NCI-H226 (cell line): Measurements from ENCODE around the gene GLIPR1.
"Not testable (repeated sequence)": the region's sequence is repeated elsewhere in the genome, so short reads cannot be mapped to it uniquely, and the experiment has no call there.

ENCODE experiments used
- DNase-seq: peaks from one replicate; pipeline ENCODE4 v3.0.0-alpha.2; 2015

The GLIPR1 gene

DNA sequence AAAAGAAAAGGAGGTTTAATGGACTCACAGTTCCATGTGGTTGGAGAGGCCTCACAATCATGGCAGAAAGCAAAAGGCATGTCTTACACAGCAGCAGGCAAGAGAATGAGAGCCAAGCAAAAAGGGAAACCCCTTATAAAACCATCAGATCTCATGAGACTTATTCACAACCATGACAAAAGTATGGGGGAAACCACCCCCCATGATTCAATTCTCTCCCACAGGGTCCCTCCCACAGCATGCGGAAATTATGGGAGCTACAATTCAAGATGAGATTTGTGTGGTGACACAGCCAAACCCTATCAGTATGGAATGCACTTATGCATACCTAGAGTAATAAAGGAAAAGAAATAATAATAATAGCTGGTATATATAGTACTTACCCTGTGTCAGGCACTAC is 4.5 kb upstream of the GLIPR1 start:
- peak; percentile 29 for DNase-seq

DNA sequence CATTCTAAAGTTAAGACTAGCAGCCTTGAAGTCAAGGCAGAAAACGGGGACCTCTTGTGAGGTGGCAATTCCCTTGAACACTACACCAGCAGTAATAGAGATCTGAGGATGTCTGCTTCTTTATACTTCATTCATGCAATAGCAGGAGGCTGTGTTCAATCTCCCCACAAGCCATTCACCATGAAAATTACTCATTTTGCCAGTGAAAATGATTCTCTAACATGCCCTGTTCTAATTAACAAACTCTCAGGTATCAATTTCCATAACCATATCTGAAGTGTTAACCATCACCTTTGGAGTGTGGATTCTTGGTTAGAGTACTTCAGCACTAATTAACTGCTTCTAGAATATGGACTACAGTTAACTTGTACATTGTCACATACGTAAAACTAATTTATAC is 3.4 kb upstream of the GLIPR1 start:
- DNase-seq: no peak

DNA sequence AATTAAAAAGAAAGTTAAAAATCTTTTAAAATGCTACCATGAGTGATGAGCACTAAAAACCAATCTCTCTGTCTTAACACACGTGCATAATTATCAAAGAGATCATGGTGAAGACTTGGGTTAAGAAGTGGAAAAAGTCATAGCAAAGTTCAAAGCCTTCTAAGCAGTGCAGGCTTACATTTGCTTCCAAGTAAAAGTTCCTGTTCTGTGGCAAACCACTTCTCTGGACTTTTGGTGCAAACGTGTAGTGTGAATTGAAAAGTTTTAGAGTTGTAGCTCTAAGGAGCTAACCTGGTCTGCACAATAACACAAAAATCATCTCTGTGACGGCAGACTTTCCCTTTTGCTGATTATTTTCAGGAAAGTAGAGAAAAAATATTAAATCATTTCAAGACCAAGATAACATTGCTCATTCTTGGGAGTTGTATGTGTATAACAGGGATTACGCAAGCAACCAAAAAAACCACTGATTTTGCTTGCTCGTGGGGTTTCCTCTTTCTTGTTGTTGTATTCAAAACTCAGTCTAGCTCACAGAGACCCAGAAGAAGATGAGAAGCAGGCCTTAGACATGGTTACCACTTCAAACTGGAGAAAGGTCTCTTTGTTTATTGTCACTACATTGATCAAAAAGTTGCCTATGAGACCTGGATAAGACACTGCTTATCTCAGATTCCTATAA is 2.3 kb upstream of the GLIPR1 start:
- DNase-seq: peak; percentile 76

DNA sequence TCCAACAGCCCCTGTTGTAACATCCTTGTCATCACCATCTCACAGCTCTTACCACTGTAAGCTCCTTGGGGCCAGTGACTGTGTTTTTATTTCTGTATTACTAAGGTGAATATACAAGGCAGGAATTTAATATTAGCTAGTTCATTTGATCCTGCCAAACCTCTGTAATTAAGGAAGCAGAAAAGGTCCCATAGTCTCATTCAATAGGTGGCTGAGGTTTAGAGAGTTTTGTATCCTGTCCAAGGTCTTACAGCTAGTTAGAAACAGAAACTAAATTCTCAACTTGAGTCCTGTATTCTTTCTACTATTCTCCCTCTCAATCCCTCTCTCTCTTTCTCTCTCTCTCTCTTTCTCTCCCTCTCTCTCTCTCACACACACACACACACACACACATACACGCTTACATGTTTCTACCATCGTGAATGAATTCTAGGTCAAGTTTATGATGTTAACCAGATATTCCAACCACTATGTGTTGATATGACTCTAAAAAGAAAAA is 543 bp upstream of the GLIPR1 start:
- DNase-seq: no peak

DNA sequence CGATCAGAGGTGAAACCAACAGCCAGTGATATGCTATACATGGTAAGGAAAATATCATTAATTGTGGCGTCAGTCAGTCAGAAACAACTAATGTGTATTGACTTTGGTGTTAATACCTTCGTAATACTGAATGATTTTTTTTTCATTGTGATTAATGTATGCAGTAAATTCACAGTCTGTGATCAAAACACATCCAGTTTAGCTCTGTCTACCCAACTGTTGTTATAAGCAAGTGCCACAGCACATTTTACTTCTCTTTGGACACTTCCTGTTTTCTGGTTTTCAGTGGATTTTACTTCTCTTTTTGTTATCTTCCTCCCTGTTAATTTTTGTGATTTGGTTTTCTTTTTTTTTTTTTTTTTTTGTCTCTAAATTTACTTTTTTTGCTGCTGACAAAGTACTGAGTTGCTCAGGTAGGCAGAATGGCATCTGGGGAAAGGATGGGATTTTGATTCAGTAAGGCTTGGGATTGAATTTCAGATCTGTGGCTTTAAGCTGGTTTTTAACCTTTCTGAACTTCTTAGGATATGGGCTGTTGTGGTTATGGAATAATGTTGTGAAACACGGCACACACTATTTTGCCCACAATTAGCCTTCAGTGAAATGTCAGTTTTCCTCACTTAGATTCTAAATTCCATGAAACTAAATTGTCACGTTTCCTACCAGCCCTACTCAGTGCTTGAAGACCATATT is 604 bp downstream of the GLIPR1 start:
- DNase-seq: no peak

DNA sequence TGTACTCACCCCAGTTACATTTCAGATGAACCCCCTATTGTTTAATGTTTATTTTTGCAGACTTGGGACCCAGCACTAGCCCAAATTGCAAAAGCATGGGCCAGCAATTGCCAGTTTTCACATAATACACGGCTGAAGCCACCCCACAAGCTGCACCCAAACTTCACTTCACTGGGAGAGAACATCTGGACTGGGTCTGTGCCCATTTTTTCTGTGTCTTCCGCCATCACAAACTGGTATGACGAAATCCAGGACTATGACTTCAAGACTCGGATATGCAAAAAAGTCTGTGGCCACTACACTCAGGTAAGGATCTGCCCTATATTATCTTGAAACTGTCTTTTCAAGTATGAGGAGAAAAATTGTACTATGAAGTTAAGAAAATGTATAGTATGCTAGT is 1.2 kb downstream of the GLIPR1 start:
- DNase-seq: no peak

DNA sequence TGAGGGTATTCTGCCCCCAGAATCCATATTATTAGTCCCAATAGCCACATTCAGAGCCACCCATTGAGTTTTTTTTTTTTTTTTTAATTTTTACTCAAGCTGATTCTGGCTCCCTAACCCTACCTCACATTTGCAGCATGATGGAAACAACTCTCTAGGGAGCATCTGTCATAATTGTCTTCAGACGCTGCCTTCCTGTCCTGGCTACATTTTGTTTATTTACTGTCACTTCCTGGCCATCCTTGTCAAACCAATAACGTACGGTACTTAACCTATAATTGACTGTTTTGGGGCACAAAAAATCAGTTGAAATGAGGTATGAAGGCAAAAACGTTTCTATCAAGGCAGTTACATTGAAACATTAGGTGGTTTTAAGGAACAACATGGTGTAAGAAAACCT is 2.1 kb downstream of the GLIPR1 start:
- DNase-seq: no peak

DNA sequence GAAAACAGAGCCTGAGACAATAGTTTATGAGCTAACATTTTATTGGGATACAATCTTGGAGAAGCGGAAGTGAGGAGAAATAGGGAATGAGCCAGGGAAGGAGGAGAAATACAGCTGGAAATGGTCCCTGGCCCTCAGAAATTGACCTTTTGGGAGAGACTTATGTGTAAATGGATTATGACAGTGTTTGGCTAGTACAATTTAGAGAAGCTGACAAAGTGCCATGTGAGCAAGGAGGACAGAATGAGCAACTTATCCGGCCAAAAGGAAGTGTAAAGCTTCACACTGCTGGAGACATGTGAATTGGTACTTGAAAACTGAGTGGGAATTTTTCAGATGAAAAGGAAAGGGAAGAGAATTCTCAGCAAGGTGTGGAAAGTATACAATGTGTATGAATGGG is 2.9 kb downstream of the GLIPR1 start:
- no peak for DNase-seq

DNA sequence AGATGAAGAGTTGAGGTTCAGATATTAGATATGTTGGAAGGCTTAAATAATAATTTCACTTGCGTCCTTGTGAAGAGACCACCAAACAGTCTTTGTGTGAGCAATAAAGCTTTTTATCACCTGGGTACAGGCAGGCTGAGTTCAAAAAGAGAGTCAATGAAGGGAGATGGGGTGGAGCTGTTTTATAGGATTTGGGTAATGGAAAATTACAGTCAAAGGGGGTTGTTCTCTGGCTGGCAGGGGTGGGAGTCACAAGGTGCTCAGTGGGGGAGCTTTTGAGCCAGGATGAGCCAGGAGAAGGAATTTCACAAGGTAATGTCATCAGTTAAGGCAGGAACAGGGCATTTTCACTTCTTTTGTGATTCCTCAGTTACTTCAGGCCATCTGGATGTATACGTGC is 3.9 kb downstream of the GLIPR1 start:
- not testable (repeated sequence) for DNase-seq

DNA sequence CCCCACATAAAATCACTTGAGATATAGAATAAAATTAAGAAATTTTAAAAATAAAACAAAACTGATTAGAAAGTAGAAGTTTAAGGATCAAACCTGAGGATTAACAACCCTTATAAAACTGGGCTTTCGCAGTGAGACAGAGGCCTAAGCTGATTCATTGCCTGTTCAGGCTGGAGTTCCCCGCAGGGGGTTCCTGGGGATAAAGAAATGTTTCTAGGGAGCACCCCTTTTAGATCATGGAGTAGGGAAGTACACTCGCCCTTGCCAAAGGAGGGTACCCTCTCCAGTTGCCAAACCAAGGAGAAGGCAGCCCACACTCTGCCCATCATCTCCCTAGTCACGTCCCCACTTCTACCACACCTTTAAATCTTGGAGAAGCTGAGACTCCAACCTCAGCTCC is 6.8 kb downstream of the GLIPR1 start:
- no peak for DNase-seq

DNA sequence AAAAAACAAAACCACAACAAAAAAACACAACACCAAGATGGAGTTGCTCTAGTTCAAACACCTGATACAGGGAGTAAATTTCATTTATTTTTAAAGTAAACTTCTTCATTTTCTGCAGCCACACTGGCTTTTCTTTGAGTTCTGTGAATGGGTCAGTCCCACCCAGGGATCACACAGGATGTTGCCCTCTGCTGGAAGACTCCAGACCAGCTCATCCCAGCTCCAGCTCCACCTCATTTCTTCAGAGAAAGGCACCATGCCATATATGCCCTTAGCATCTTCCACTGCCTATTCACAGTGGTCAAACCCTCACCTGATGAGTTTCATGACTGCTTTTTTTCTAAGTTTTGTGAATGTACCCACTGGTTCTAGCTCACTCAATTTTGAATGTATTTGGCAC is 8.0 kb downstream of the GLIPR1 start:
- peak; percentile 41 for DNase-seq

DNA sequence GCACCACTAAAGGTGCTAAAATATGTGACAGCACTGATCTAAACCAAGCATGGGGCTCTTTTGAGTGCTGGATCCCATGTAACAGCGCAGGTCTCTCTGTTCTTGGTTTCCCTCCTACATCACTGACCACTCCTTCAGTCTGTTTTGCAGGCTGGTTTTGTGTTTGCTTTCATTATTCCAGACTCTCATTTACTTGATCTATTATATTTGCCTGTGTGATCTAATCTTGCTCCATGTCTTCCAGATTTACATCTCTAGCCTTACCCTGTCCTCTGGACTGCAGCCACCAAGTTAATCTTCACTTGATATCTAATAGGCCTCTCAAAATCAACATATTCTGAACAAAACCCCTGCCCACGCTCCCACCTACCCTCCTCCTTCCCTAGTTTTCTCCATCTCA is 8.6 kb downstream of the GLIPR1 start:
- DNase-seq: no peak

DNA sequence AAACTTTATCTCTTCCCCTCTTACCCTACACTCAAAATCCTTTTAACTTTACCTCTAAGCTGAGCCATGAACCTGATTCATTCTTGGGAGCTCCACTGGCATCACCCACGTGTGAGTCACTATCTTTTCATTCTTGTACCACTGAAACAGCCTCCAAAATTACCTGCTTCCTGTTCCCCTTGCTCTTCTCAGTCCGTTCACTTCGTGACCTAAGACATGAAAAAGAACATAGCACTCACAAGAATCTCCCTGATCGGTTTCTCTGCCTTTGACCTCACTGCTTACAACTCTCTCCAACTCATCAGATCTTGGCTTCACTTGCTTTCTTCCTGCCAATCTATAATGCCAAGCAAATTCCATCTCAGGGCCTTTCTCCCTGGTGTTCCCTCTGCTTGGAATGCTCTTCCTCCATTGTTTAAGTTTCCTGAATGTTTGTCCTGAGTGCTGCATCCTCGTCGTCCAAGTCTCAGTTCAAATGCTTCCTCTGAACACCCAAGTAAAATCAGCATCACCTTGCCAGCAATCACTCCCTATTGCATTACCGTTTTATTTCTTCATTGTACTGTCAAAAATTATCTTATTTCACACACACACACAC is 9.2 kb downstream of the GLIPR1 start:
- DNase-seq: peak; percentile 90

DNA sequence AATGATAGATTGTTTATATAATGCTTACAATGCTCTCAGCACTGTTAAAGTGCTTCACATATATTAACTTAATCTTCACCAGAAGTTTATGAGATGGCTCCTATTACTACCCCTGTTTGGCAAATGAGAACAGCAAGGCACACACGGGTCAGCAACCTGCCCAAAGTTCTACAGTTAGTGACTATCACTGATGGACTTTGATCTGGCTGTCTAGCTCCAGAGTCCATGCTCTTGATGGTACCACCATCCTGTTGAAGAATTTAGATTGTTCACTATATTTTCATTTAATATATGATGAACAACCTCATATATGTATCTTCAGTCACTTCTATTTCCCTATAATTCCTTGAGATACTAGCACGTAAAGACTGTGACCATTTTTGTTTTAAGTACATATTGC is 10.6 kb downstream of the GLIPR1 start:
- DNase-seq: no peak

DNA sequence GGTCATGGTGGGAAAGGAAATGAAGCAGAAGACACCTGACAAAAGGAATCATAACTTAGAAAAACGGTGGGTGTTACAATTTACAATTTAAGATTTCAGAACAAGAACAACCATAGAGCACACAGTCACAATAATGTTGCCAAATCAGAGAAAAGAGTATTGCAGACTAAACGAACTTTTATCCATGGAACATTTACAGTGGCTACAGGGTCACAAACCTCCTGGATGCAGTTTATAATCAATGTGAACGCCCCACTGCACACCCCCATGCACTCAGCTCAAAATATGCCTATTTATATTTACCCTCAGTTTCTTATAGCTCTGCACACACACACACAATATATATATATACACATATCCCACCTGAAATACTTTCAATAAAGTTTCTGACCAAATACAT is 22.9 kb downstream of the GLIPR1 start:
- no peak for DNase-seq

DNA sequence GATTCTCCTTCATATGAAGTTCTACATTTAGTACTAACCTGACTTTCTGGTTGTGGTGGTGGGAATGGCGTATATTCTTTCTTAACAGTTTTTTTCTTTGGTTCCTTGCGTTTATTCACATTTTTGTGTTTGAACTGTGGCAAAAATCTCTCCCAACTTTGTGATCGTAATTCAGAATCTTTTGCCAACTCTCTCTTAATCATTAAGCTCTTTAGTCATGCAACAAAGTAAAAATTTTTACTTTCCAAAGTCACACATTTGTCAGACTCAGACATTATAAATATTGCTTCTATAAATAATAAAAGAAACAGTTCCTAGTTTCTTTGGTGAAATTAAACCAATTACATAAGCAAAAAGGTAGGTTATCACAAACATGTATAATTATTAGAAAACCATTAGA is 23.3 kb downstream of the GLIPR1 start:
- DNase-seq: no peak

DNA sequence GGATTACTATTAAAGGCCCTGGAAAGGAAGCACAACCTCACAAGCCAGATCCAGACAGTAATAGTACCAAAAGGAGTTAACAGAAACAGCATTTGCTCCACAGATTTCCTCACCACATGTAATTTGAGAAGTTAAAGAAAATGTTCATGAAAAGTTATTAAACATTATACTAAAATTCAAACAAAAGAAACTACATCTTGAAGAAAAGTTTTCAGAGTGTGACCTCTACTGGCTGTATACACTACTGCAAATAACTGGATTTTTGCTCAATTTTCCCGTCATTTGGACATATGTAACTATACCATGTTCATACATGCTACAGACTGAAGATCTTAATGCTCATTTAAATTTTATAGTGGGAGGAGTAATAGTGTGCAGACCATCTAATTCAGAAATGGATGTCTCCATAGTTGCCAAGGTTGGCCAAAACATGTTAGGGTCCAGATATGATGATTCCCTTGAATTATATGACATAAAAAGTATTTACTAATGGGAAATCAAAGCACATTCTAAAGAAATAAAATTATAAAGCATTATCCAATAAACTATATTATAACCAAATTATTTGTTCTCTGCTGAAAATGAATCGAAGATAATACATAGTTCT is 25.3 kb downstream of the GLIPR1 start:
- DNase-seq: no peak

DNA sequence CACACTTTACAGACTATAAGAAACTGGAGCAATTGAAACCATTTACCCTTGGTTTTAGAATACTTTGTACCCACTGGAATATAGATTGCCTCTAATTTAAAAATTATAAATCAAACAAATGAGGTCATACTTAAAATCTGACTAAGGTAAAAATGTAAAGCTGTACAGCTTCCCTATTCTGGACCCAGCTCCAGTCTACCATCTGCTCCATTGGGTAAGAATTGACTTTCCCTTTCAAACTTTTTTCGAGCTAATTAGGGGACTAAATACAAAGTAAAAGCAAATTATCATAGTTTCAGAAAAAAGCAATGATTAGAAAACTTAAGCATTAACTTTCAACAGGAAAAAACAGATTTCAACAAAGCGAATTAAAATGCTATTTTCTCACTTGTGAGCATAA is 26.5 kb downstream of the GLIPR1 start:
- no peak for DNase-seq

DNA sequence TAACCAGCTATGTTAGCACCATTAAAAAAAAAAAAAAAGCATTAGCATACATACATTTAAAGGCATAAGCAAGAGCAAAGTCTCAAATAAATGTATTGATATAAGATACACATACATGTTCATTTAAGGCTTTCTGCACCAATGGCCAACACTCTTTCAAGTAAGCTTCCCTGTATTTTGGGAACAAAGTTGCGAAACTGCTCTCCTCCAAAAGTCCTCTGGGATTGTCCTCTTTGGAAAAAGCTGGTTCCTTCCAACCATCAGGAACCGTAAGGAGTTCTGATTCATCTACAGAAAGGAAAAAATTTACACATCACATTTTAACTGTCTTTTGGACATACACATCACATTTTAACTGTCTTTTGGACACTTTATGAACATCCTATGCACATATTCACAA is 27.6 kb downstream of the GLIPR1 start:
- DNase-seq: no peak

DNA sequence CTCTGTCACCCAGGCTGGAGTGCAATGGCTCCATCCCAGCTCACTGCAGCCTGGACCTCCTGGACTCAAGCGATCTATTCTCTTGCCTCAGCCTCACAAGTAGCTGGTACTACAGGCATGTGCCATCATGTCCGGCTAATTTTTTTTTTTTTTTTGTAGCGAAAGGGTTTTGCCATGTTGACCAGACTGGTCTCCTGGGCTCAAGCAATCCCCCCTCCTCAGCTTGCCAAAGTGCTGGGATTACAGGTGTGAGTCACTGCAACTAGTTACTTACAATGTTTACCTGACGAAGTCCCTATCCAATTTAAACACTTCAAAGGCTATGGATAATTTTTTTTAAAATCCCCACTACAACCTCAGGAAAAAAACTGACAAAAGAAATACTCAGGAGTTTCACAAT is 29.1 kb downstream of the GLIPR1 start:
- no peak for DNase-seq

DNA sequence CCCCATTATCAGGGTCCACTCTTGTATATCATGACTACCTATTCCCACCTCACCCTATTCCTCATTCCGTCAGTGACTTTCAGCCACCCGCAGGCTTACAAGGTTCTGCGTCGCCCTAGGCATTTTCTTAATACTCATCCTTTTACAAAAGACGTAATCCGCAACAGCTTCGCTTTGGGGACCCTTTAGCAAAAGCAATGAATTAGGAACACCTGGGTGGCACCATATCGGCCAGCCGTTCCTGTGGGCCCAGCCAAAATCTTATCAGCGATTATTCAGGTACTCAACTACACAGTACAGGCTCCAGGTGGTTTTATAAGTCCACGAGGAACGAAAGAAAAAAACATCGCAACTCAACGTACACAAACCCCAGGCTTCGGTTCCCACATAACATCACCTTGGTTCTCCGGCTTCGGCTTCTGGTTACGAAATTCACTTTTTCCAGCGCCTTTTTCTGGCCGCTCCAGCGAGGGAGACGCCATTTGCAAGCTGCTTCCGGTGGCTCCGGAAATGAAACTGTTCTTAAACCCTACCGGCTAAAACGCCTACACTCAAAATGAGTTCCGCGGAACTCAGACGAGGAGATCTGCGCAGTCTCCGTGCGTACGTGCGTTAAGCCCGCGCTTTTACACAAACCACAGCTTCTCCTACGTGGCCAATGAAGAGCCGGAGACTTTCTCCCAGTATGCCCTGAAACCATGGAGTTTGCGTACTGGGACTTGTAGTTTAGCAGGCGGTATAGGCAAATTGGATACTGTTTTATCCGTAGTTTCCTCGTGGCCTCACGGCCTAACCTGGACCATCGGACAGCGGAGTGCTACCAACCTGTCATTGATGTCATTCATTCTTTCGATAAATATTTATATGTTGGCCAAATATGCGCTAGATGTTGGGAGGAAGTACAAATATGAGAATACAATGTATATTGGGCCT is 30.8 kb downstream of the GLIPR1 start, which contains the start of gene KRR1:
KRR1 (minus strand) TSS at position 494 of the 933 bp plus-strand sequence; CDS start at position 482, 12 bp downstream.
- DNase-seq: peak; percentile 99

DNA sequence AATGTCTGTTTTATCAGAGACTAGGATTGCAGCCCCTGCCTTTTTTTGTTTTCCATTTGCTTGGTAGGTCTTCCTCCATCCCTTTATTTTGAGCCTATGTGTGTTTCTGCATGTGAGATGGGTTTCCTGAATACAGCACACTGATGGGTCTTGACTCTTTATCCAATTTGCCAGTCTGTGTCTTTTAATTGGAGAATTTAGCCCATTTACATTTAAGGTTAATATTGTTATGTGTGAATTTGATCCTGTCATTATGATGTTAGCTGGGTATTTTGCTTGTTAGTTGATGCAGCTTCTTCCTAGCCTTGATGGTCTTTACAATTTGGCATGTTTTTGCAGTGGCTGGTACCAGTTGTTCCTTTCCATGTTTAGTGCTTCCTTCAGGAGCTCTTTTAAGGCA is 40.7 kb downstream of the GLIPR1 start:
- DNase-seq: not testable (repeated sequence)

DNA sequence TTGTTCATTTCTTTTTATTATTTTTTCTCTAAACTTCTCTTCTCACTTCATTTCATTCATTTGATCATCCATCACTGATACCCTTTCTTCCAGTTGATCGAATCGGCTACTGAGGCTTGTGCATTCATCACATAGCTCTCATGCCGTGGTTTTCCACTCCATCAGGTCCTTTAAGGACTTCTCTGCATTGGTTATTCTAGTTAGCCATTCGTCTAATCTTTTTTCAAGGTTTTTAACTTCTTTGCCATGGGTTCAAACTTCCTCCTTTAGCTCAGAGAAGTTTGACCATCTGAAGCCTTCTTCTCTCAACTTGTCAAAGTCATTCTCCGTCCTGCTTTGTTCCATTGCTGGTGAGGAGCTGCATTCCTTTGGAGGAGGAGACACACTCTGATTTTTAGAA is 41.6 kb downstream of the GLIPR1 start:
- DNase-seq: not testable (repeated sequence)
